ENCODE results near the gene CCDC188.

DNA sequence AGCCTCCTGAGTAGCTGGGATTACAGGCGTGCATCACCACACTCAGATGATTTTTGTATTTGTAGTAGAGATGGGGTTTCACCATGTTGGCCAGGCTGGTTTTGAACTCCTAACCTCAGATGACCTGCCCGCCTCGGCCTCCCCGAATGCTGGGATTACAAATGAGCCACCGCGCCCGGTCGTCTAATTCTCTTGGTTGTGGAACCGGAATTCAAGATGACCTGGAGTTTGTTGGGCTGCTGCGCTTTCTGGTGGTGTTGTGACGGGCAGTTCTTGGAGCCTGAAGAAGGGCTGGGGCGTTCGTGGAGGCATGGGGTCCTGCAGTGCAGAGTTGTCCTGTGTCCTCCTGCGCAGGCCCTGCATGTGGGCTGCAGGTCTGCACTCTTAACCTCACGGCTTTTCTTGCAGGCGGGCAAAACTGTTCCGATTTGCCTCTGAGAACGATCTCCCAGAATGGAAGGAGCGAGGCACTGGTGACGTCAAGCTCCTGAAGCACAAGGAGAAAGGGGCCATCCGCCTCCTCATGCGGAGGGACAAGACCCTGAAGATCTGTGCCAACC lies 28.9 kb downstream of the CCDC188 start:
- TF ChIP-seq, protein P1, sequence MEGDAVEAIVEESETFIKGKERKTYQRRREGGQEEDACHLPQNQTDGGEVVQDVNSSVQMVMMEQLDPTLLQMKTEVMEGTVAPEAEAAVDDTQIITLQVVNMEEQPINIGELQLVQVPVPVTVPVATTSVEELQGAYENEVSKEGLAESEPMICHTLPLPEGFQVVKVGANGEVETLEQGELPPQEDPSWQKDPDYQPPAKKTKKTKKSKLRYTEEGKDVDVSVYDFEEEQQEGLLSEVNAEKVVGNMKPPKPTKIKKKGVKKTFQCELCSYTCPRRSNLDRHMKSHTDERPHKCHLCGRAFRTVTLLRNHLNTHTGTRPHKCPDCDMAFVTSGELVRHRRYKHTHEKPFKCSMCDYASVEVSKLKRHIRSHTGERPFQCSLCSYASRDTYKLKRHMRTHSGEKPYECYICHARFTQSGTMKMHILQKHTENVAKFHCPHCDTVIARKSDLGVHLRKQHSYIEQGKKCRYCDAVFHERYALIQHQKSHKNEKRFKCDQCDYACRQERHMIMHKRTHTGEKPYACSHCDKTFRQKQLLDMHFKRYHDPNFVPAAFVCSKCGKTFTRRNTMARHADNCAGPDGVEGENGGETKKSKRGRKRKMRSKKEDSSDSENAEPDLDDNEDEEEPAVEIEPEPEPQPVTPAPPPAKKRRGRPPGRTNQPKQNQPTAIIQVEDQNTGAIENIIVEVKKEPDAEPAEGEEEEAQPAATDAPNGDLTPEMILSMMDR (IDR thresholded peaks at IDR 0.05) = no peak
- TF ChIP-seq POLR2A (IDR thresholded peaks at IDR 0.05) = no peak

Measured in right lobe of liver (tissue), 4 donors.